Naive thymus-derived CD4-positive, alpha-beta T cell (primary cell): ENCODE data around the gene DR1. TPM values are rescaled to one million over a fixed set of nuclear protein-coding genes. Genes with fewer than 3 reads are reported as not detected.
A peak's percentile ranks its signal among the peaks of the same experiment; 100 is the strongest.

Experiments used
- ATAC-seq: fragments of 150-1000 bp; cut with Tn5 transposase; 2 replicates; pipeline ENCODE4 v1.10.0; 2021; ENCODE audit warnings: mild to moderate bottlenecking, moderate library complexity
- CTCF ChIA-PET: fragments of 350-600 bp; sonication (Branson Sonifier 250); formaldehyde crosslinking; loops from one replicate; lab custom pipeline; 2021; ENCODE audit warnings: antibody characterized with exemption; lab: Charles Lee
- POLR2A ChIA-PET: fragments of 350-600 bp; sonication (Branson Sonifier 250); formaldehyde crosslinking; loops from one replicate; lab custom pipeline; 2021; ENCODE audit warnings: antibody characterized with exemption, inconsistent platforms; lab: Charles Lee
- DNase-seq, 9 donors: peaks; one replicate each; pipeline versions ENCODE4 v3.0.0 to v3.0.0-alpha.2; 2020 to 2022; ENCODE audit warnings: mixed read lengths in 1 of 9
- H3K27ac ChIP-seq: one replicate; pipeline ENCODE4 v1.7.0; 2013; ENCODE audit warnings: mild to moderate bottlenecking, low read depth, low read length, moderate library complexity
- H3K27me3 ChIP-seq, 2 donors: one replicate each; pipeline ENCODE4 v1.7.0; 2013; ENCODE audit warnings: low read length in 2 of 2, mild to moderate bottlenecking in 2 of 2, moderate library complexity in 2 of 2; ENCODE audit not compliant: control insufficient read depth in 2 of 2, insufficient read depth in 2 of 2
- H3K36me3 ChIP-seq, 3 experiments: 1 replicate in 2 of 3; 2 replicates in 1 of 3; pipeline ENCODE4 v1.7.0; 2013; ENCODE audit warnings: low read length in 3 of 3, mild to moderate bottlenecking in 3 of 3, moderate library complexity in 1 of 3; ENCODE audit not compliant: insufficient read depth in 3 of 3, control insufficient read depth in 2 of 3
- H3K4me1 ChIP-seq, 2 donors: one replicate each; pipeline ENCODE4 v1.7.0; 2013; ENCODE audit warnings: low read length in 2 of 2, mild to moderate bottlenecking in 2 of 2, moderate library complexity in 1 of 2; ENCODE audit not compliant: control insufficient read depth in 2 of 2, insufficient read depth in 2 of 2
- H3K4me3 ChIP-seq: 2 replicates; pipeline ENCODE4 v1.7.0; 2013; ENCODE audit warnings: mild to moderate bottlenecking, low read length
- H3K9me3 ChIP-seq, 3 experiments: 1 replicate in 2 of 3; 2 replicates in 1 of 3; pipeline ENCODE4 v1.7.0; 2013; ENCODE audit warnings: low read length in 3 of 3; ENCODE audit not compliant: control insufficient read depth in 2 of 3
- H3K27ac Mint-ChIP-seq, 9 donors: one replicate each; pipeline ENCODE4 v1.8.0; 2020 to 2022; ENCODE audit warnings: mixed read lengths in 9 of 9, mild to moderate bottlenecking in 8 of 9, moderate library complexity in 5 of 9, inconsistent platforms in 2 of 9
- H3K27me3 Mint-ChIP-seq, 5 donors: one replicate each; pipeline ENCODE4 v1.8.0; 2021 to 2022; ENCODE audit warnings: mixed read lengths in 5 of 5, mild to moderate bottlenecking in 1 of 5
- H3K36me3 Mint-ChIP-seq, 5 donors: one replicate each; pipeline ENCODE4 v1.8.0; 2020 to 2022; ENCODE audit warnings: mixed read lengths in 5 of 5, mild to moderate bottlenecking in 3 of 5, inconsistent platforms in 1 of 5
- H3K4me1 Mint-ChIP-seq, 7 donors: one replicate each; pipeline ENCODE4 v1.8.0; 2020 to 2022; ENCODE audit warnings: mixed read lengths in 7 of 7, mild to moderate bottlenecking in 3 of 7, inconsistent platforms in 1 of 7
- H3K4me3 Mint-ChIP-seq, 10 donors: one replicate each; pipeline ENCODE4 v1.8.0; 2020 to 2022; ENCODE audit warnings: mild to moderate bottlenecking in 10 of 10, mixed read lengths in 10 of 10, moderate library complexity in 6 of 10, inconsistent platforms in 2 of 10
- H3K9me3 Mint-ChIP-seq, 11 donors: one replicate each; pipeline ENCODE4 v1.8.0; 2020 to 2022; ENCODE audit warnings: mixed read lengths in 11 of 11, mild to moderate bottlenecking in 4 of 11, inconsistent platforms in 1 of 11, moderate library complexity in 1 of 11
- intact Hi-C, 2 donors: fragments of 100-400 bp; cut with micrococcal nuclease; formaldehyde crosslinking; loops; one replicate each; pipeline ENCODE4 v1.15.1; 2023
- polyA plus RNA-seq, 2 donors: library from polyadenylated mRNA; unstranded; fragments of 300-500 nt; fragmentation: Illumina TruSeq; gene quantifications; one replicate each; pipeline ENCODE4 v1.2.3, GENCODE V29; 2021
- total RNA-seq, 6 experiments: library from RNA in 5 of 6; stranded (reverse) in 5 of 6; gene quantifications; 1 replicate in 5 of 6; 2 replicates in 1 of 6; pipeline ENCODE4 v1.2.3 and lab custom pipeline; 2021 to 2026

Gene DR1
- total and polyA plus RNA-seq, 7 experiments from 2014 or later = 46.2 to 104 (median 62.7) TPM

- DNase-seq (no peak), ATAC-seq (no peak)
- H3K4me1 Mint-ChIP-seq = peaks cover 0 to 5% (median 0%) of the 10 kb centered on the region in 7 donors
- no peaks in the 10 kb centered on the region for H3K4me1 ChIP-seq
- H3K36me3 Mint-ChIP-seq = no peaks in the 10 kb centered on the region
- no peak overlapping the region for H3K4me3 Mint-ChIP-seq
- POLR2A ChIA-PET = no interaction called here
- H3K27me3 Mint-ChIP-seq = peaks cover 0 to 24% (median 7%) of the 10 kb centered on the region in 5 donors
- H3K27ac ChIP-seq = no peak overlapping the region
- CTCF ChIA-PET = no interaction called here
- no peaks in the 10 kb centered on the region for H3K9me3 Mint-ChIP-seq
- no peak overlapping the region for H3K4me3 ChIP-seq
- no peak overlapping the region for H3K27ac Mint-ChIP-seq
- no peaks in the 10 kb centered on the region for H3K27me3 ChIP-seq
- no peaks in the 10 kb centered on the region for H3K36me3 ChIP-seq
- intact Hi-C loops = no loop called here
- H3K9me3 ChIP-seq = no peaks in the 10 kb centered on the region
Observed at GRCh38 chr1:93414749-93415148, 69.0 kb downstream of the DR1 start.

- intact Hi-C loops = no loop called here
- no peaks in the 10 kb centered on the region for H3K9me3 ChIP-seq
- H3K27ac ChIP-seq = no peak overlapping the region
- POLR2A ChIA-PET = no interaction called here
- CTCF ChIA-PET = no interaction called here
- H3K4me1 Mint-ChIP-seq = peaks cover 0 to 5% (median 0%) of the 10 kb centered on the region in 7 donors
- H3K4me3 Mint-ChIP-seq = no peak overlapping the region
- H3K27me3 ChIP-seq = no peaks in the 10 kb centered on the region
- DNase-seq (no peak), ATAC-seq (no peak)
- no peaks in the 10 kb centered on the region for H3K9me3 Mint-ChIP-seq
- H3K27me3 Mint-ChIP-seq = peaks cover 0 to 24% (median 7%) of the 10 kb centered on the region in 5 donors
- no peaks in the 10 kb centered on the region for H3K4me1 ChIP-seq
- H3K36me3 ChIP-seq = no peaks in the 10 kb centered on the region
- no peaks in the 10 kb centered on the region for H3K36me3 Mint-ChIP-seq
- peak overlapping the region in 1 of 9 donors; percentile 17 for H3K27ac Mint-ChIP-seq
- H3K4me3 ChIP-seq = no peak overlapping the region
Observed at GRCh38 chr1:93415296-93415695, 69.6 kb downstream of the DR1 start.

GRCh38 chr1:93416183-93416582, 70.5 kb downstream of the DR1 start:
- Histone ChIP-seq H3K27ac (no peak overlapping the region), H3K9me3 (no peaks in the 10 kb centered on the region), H3K36me3 (no peaks in the 10 kb centered on the region), H3K4me1 (no peaks in the 10 kb centered on the region), H3K27me3 (no peaks in the 10 kb centered on the region), H3K4me3 (no peak overlapping the region)
- no peak overlapping the region for H3K27ac Mint-ChIP-seq
- no peaks in the 10 kb centered on the region for H3K36me3 Mint-ChIP-seq
- H3K4me3 Mint-ChIP-seq = no peak overlapping the region
- no peaks in the 10 kb centered on the region for H3K9me3 Mint-ChIP-seq
- ChIA-PET POLR2A (no interaction called here), CTCF (no interaction called here)
- H3K4me1 Mint-ChIP-seq = peaks cover 0 to 5% (median 0%) of the 10 kb centered on the region in 7 donors
- intact Hi-C loops = no loop called here
- ATAC-seq (no peak), DNase-seq (no peak)
- H3K27me3 Mint-ChIP-seq = peaks cover 0 to 23% (median 7%) of the 10 kb centered on the region in 5 donors

Other genes with a start within 250 kb of the DR1 start
- 10 to 100 TPM; 37.8 to 60.0 (median 47.4) TPM for gene TMED5, start 165.5 kb upstream of the DR1 start, total RNA-seq
- 10 to 100 TPM; 17.6 to 20.0 TPM for gene TMED5, start 165.5 kb upstream of the DR1 start, polyA plus RNA-seq
- gene CCDC18, start 165.2 kb upstream of the DR1 start, total RNA-seq = 10 to 100 TPM in 2 of 5 experiments, 1 to 10 TPM in 3; 5.2 to 13.7 (median 9.9) TPM
- 1 to 10 TPM; 3.4 to 6.9 TPM for gene CCDC18, start 165.2 kb upstream of the DR1 start, polyA plus RNA-seq
- gene FNBP1L, start 102.2 kb downstream of the DR1 start, total RNA-seq = 1 to 10 TPM in 4 of 5 experiments, under 1 TPM in 1; 0.07 to 2.6 (median 1.1) TPM
- gene FNBP1L, start 102.2 kb downstream of the DR1 start, polyA plus RNA-seq = under 1 TPM; 0.35 to 0.69 TPM